Measurements from ENCODE around the gene PRSS57.

- TF ChIP-seq CTCF (IDR thresholded peaks at IDR 0.05) (no peak), POLR2A (IDR thresholded peaks at IDR 0.05) (no peak)
These were observed 38.3 kb downstream of the PRSS57 start for GRCh38 chr19:656751-657559.

All from tibial nerve (tissue), 3 donors.